CD4-positive, alpha-beta T cell treated with Interleukin-21 for 1 hour (primary cell): ENCODE results near the gene HSPA5.

ENCODE experiments used
- DNase-seq: peaks from one replicate; pipeline ENCODE4 v3.0.0-alpha.2; 2020

HSPA5 gene

GRCh38 chr9:125189361-125190289, 51.5 kb downstream of the HSPA5 start, which contains the start of gene PPP6C:
Gene PPP6C, minus strand, starts transcription at chr9:125189803. Its CDS starts 85 bp downstream, at chr9:125189718.
- peak; percentile 97 for DNase-seq

- peak; percentile 30 for DNase-seq
Observed at GRCh38 chr9:125189011-125189360, 52.2 kb downstream of the HSPA5 start.
